Keratinocyte (primary cell): ENCODE measurements around the gene SURF2.

Source experiments
- EZH2 ChIP-seq: IDR thresholded peaks from one replicate; pipeline ENCODE4 v1.6.1; 2012; ENCODE audit warnings: inconsistent platforms, mild to moderate bottlenecking, low read length, moderate library complexity
- TF ChIP-seq, protein P1 (sequence below), 3 experiments: IDR thresholded peaks in 1 of 3; conservative IDR thresholded peaks in 1 of 3; optimal IDR thresholded peaks in 1 of 3; 2 replicates in 2 of 3; 3 replicates in 1 of 3; pipeline versions ENCODE3 to v1.5.1; 2011; ENCODE audit warnings: low read length in 3 of 3, mild to moderate bottlenecking in 3 of 3, moderate library complexity in 2 of 3, control low read depth in 1 of 3, inconsistent platforms in 1 of 3; ENCODE audit not compliant: insufficient read depth in 2 of 3; ENCODE audit errors: extremely low read depth in 1 of 3

DNA sequence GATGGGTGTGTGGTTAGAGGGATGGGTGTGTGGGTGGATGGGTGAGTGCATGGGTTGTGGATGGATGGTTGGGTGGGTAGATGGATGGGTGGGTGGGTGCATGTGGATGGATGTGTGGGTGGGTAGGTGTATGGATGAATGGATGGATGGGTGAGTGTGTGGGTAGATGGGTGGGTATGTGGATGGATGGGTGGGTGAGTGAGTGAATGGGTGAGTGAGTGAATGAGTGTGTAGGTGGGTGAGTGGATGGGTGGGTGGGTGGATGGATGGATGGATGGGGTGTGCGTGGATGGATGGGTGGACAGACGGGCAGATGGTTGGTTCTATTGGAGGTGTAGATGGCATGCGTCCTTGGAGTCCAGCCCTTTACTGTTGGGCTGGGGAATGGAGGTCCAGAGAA is 37.0 kb downstream of the SURF2 start:
- TF ChIP-seq, protein P1, sequence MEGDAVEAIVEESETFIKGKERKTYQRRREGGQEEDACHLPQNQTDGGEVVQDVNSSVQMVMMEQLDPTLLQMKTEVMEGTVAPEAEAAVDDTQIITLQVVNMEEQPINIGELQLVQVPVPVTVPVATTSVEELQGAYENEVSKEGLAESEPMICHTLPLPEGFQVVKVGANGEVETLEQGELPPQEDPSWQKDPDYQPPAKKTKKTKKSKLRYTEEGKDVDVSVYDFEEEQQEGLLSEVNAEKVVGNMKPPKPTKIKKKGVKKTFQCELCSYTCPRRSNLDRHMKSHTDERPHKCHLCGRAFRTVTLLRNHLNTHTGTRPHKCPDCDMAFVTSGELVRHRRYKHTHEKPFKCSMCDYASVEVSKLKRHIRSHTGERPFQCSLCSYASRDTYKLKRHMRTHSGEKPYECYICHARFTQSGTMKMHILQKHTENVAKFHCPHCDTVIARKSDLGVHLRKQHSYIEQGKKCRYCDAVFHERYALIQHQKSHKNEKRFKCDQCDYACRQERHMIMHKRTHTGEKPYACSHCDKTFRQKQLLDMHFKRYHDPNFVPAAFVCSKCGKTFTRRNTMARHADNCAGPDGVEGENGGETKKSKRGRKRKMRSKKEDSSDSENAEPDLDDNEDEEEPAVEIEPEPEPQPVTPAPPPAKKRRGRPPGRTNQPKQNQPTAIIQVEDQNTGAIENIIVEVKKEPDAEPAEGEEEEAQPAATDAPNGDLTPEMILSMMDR (optimal IDR thresholded peaks at IDR 0.05 in 1 of 3, IDR thresholded peaks at IDR 0.05 in 1 of 3, conservative IDR thresholded peaks at IDR 0.05 in 1 of 3; ENCODE audit: extremely low read depth in 1 of 3, insufficient read depth in 2 of 3, low read length in 3 of 3), result no peak
- TF ChIP-seq EZH2, result no peak
